Measurements from ENCODE around the gene EIF4G1. TPM values are rescaled to one million over a fixed set of nuclear protein-coding genes. Genes with fewer than 3 reads are reported as not detected.

Gene EIF4G1
- total and polyA plus RNA-seq, 2 donors (not counting 3 experiments of a cell fraction or from before 2014, with no cell fraction given): 355 to 532 TPM

DNA sequence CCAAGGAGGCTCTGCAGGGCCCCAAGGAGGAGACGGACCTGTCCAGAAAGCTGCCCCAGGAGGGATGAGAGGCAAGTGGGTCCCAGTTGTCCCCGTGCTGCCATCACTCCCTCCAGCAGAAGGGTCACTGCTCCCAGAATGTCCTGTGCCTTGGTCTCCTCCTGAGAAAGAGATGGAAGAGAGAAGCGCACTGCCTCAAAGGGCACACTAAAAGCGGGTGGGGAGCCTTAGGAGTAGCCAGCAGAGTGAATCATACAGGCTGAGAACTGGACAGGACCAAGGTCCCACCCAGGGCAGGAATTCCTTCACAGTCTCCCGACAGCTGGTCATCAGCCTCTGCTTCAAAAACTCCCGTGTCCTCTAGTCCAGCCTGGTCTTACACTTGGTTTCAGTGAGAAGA lies 59.0 kb downstream of the EIF4G1 start:
- Histone ChIP-seq H3K4me1 (ENCODE audit: control insufficient read depth, extremely low read depth, insufficient read depth, low read length) (peaks cover 25% of the 10 kb centered on the region), H3K36me3 (ENCODE audit: control insufficient read depth in 2 of 2, extremely low read depth in 1 of 2, insufficient read depth in 2 of 2, low read length in 2 of 2) (no peaks in the 10 kb centered on the region), H3K9me1 (replicated peaks; ENCODE audit: control insufficient read depth, extremely low read depth, insufficient read depth, low read length) (no peaks in the 10 kb centered on the region), H3K27me3 (ENCODE audit: control insufficient read depth in 2 of 2, insufficient read depth in 2 of 2, low read length in 2 of 2) (peaks cover 17% of the 10 kb centered on the region in 2 experiments), H3K27ac (ENCODE audit: insufficient read depth, low read depth, low read length) (no peak overlapping the region), H2AFZ (ENCODE audit: low read depth, low read length) (no peak overlapping the region), H3K9ac (replicated peaks; ENCODE audit: extremely low read depth, insufficient read depth, low read length) (no peak overlapping the region), H3K4me2 (ENCODE audit: insufficient read depth, low read length) (no peak overlapping the region), H4K20me1 (replicated peaks; ENCODE audit: control insufficient read depth, extremely low read depth, insufficient read depth, low read length) (no peaks in the 10 kb centered on the region), H3K4me3 (replicated peaks in 1 of 3; ENCODE audit: insufficient read depth in 1 of 3, low read depth in 1 of 3, low read length in 3 of 3) (no peak overlapping the region), H3K9me3 (replicated peaks; ENCODE audit: control insufficient read depth, insufficient read depth, low read length) (no peaks in the 10 kb centered on the region), H3K79me2 (ENCODE audit: control insufficient read depth, insufficient read depth, low read length) (no peaks in the 10 kb centered on the region)
- intact Hi-C loops (cut with micrococcal nuclease) (loop anchor here (10.0 kb wide), 1 partner anchor 401 kb away; no protein-coding TSS in a partner anchor), dilution Hi-C loops (cut with MboI; ENCODE audit: extremely low pct_ligation_motif_present, low sequenced_read_pairs) (no loop called here)
- CTCF ChIA-PET: interaction anchor here (0.7 to 10.1 kb wide), 9 partner anchors 10 to 188 kb away, joined by 3 to 266 read pairs (median 52); partner anchors contain the start of gene EPHB3
- TF ChIP-seq FOS (IDR thresholded peaks at IDR 0.05; ENCODE audit: borderline replicate concordance, insufficient read depth, low read length) (no peak), MYC (IDR thresholded peaks at IDR 0.05; ENCODE audit: low read depth, low read length) (no peak)
- TF ChIP-seq, protein P1, sequence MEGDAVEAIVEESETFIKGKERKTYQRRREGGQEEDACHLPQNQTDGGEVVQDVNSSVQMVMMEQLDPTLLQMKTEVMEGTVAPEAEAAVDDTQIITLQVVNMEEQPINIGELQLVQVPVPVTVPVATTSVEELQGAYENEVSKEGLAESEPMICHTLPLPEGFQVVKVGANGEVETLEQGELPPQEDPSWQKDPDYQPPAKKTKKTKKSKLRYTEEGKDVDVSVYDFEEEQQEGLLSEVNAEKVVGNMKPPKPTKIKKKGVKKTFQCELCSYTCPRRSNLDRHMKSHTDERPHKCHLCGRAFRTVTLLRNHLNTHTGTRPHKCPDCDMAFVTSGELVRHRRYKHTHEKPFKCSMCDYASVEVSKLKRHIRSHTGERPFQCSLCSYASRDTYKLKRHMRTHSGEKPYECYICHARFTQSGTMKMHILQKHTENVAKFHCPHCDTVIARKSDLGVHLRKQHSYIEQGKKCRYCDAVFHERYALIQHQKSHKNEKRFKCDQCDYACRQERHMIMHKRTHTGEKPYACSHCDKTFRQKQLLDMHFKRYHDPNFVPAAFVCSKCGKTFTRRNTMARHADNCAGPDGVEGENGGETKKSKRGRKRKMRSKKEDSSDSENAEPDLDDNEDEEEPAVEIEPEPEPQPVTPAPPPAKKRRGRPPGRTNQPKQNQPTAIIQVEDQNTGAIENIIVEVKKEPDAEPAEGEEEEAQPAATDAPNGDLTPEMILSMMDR (IDR thresholded peaks at IDR 0.05; ENCODE audit: extremely low read depth in 1 of 2, insufficient read depth in 1 of 2, low read depth in 1 of 2, low read length in 2 of 2): no peak
- TF ChIP-seq, protein P2, sequence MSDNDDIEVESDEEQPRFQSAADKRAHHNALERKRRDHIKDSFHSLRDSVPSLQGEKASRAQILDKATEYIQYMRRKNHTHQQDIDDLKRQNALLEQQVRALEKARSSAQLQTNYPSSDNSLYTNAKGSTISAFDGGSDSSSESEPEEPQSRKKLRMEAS (IDR thresholded peaks at IDR 0.05; ENCODE audit: insufficient read depth, insufficient read length): no peak
- POLR2A ChIA-PET: no interaction called here
- BruUV-seq (replicated peaks): no TSS peak
- no peak for DNase-seq (ENCODE audit: low read depth, low spot score)
- no peak for FAIRE-seq
